HUES48 (cell line): Measurements from ENCODE around the gene NUP93.

ENCODE experiments used
- H3K27ac ChIP-seq: one replicate; pipeline ENCODE4 v1.7.0; 2013; ENCODE audit warnings: low read depth, low read length, inconsistent platforms
- H3K27me3 ChIP-seq: 2 replicates; pipeline ENCODE4 v1.6.1; 2013; ENCODE audit warnings: mild to moderate bottlenecking, low read length; ENCODE audit not compliant: control insufficient read depth, insufficient read depth
- H3K36me3 ChIP-seq: 2 replicates; pipeline ENCODE4 v1.6.1; 2013; ENCODE audit warnings: low read length; ENCODE audit not compliant: control insufficient read depth, insufficient read depth
- H3K4me1 ChIP-seq: 2 replicates; pipeline ENCODE4 v1.6.1; 2013; ENCODE audit warnings: mild to moderate bottlenecking, low read length; ENCODE audit not compliant: control insufficient read depth, insufficient read depth
- H3K4me3 ChIP-seq: 2 replicates; pipeline ENCODE4 v1.5.1; 2013; ENCODE audit warnings: mild to moderate bottlenecking, low read depth, low read length
- H3K9ac ChIP-seq: 2 replicates; pipeline ENCODE4 v1.6.1; 2013; ENCODE audit warnings: mild to moderate bottlenecking, low read depth, low read length, moderate library complexity
- H3K9me3 ChIP-seq: 2 replicates; pipeline ENCODE4 v1.6.1; 2013; ENCODE audit warnings: low read length; ENCODE audit not compliant: control insufficient read depth, insufficient read depth

NUP93 gene

DNA sequence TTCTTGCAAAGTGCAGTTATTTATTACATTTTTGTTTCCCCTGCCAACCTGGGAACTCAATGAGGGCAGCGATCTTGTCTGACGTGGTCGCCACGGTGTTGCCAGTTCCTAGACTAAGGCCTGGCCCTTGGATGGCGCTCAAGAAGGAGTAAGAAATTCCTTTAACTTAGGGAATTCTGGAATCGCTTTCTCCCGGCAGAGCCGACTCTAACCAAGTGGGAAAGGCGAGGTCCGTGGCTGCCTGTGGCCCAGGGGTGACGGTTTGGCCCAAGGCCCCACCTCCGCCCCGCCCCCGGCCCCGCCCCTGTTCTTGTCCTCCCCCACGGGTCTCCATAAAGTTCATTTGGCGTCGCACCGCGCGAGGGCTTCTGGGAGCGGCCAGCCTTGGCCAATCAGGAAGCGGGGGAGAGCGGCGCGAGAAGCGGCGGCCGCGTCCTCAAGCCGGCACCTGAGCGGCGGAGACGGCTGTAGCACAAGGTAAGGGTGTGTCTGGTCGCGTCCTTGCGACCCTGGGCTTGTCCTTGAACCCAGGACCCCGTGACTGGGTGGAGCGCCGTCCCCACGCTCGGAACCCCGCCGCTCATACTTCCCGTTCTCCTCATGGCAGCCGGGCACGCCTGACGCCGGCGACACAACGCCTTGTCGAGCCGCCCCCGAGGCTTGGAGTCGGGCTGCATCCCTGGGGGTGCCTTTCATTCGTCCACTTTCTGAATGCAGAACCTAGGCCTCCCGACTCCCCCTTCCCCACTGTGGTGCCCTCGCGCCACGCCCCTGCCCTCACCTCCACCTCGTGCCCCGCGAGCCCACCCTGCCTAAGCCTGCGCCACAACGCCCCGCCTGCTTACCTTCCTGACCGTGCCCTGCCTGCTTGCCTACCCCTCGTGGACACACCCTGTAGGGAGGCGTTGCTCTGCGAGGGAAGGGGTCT is at the start of gene NUP93:
Gene NUP93, plus strand, starts transcription at position 395 of the 928 bp plus-strand sequence. CDS start 18,119 bp downstream, outside the sequence.
- Histone ChIP-seq H3K27ac (peak within 1 kb of the TSS; percentile 75), H3K4me3 (peak within 1 kb of the TSS; percentile 91), H3K36me3 (no peaks in the 10 kb centered on the region; the same call in 1 of the 2 replicates), H3K9me3 (no peaks in the 10 kb centered on the region), H3K9ac (peak within 1 kb of the TSS; percentile 89), H3K27me3 (no peaks in the 10 kb centered on the region), H3K4me1 (peaks cover 6% of the 10 kb centered on the region)

GRCh38 chr16:56681939-56682702 is 47.8 kb upstream of the NUP93 start, which contains the start of gene MT1X:
MT1X (plus strand) TSS chr16:56682470; CDS start chr16:56682541, 71 bp downstream.
- Histone ChIP-seq H3K4me1 (peaks cover 15% of the 10 kb centered on the region), H3K27me3 (peaks cover 62% of the 10 kb centered on the region), H3K36me3 (no peaks in the 10 kb centered on the region), H3K9ac (peak within 1 kb of the TSS; percentile 43), H3K4me3 (peak within 1 kb of the TSS; percentile 81), H3K9me3 (no peaks in the 10 kb centered on the region), H3K27ac (peak within 1 kb of the TSS; percentile 46)

- peaks cover 15% of the 10 kb centered on the region for H3K4me1 ChIP-seq
- H3K27ac ChIP-seq: no peak overlapping the region
- peaks cover 55% of the 10 kb centered on the region for H3K27me3 ChIP-seq
- H3K4me3 ChIP-seq: peak overlapping the region; percentile 81
- no peaks in the 10 kb centered on the region for H3K9me3 ChIP-seq
- peak overlapping the region; percentile 43 for H3K9ac ChIP-seq
- no peaks in the 10 kb centered on the region for H3K36me3 ChIP-seq
Measured at GRCh38 chr16:56682703-56683397, 47.1 kb upstream of the NUP93 start.

- Histone ChIP-seq H3K36me3 (no peaks in the 10 kb centered on the region), H3K27me3 (peaks cover 52% of the 10 kb centered on the region), H3K4me3 (peak overlapping the region; percentile 81), H3K4me1 (peaks cover 15% of the 10 kb centered on the region), H3K9me3 (no peaks in the 10 kb centered on the region), H3K27ac (no peak overlapping the region), H3K9ac (no peak overlapping the region)
Measured at GRCh38 chr16:56683424-56684172, 46.3 kb upstream of the NUP93 start.

GRCh38 chr16:56684256-56684925 is 45.5 kb upstream of the NUP93 start:
- Histone ChIP-seq H3K4me3 (no peak overlapping the region), H3K36me3 (no peaks in the 10 kb centered on the region), H3K27ac (no peak overlapping the region), H3K9me3 (no peaks in the 10 kb centered on the region), H3K4me1 (peaks cover 15% of the 10 kb centered on the region), H3K27me3 (peaks cover 45% of the 10 kb centered on the region), H3K9ac (no peak overlapping the region)

DNA sequence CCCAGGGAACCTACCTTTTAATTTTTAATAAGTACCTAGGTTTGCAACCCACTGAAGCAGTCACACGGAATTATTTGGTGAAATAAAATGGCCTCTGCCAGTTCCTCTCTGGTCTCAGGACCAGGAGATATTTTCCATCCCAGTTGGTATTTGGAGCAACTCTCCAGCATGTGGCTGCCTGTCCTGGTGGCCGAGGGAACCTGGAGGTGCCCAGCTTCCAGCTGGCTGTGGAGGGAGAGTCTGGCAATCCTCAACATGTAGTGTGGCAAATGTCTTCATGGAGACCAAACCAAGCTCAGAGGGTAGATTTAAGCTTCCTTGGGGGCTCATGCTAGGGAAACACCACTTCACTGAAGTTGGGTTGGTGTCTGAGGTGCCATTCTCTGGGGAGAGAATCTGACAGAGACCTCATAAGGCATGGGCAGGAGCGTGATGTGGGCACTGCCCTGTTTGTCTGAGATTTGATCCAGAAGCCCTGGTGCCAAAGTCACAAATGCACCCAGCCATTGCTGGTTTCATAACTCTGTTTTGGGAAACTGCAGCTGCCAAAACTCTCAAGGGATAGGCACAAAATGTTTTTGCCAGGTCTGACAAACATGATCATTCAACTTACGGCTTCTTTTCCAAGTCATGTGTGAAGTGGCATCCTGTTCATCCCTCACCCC is 44.9 kb upstream of the NUP93 start:
- H3K4me3 ChIP-seq: no peak overlapping the region
- H3K9me3 ChIP-seq: no peaks in the 10 kb centered on the region
- H3K27me3 ChIP-seq: peaks cover 38% of the 10 kb centered on the region
- H3K9ac ChIP-seq: no peak overlapping the region
- H3K36me3 ChIP-seq: no peaks in the 10 kb centered on the region
- H3K27ac ChIP-seq: no peak overlapping the region
- H3K4me1 ChIP-seq: peaks cover 15% of the 10 kb centered on the region

- no peaks in the 10 kb centered on the region for H3K9me3 ChIP-seq
- no peak overlapping the region for H3K4me3 ChIP-seq
- H3K9ac ChIP-seq: no peak overlapping the region
- no peaks in the 10 kb centered on the region for H3K36me3 ChIP-seq
- H3K27ac ChIP-seq: no peak overlapping the region
- H3K4me1 ChIP-seq: peaks cover 12% of the 10 kb centered on the region
- peaks cover 21% of the 10 kb centered on the region for H3K27me3 ChIP-seq
Measured at GRCh38 chr16:56686758-56687157, 43.2 kb upstream of the NUP93 start.

DNA sequence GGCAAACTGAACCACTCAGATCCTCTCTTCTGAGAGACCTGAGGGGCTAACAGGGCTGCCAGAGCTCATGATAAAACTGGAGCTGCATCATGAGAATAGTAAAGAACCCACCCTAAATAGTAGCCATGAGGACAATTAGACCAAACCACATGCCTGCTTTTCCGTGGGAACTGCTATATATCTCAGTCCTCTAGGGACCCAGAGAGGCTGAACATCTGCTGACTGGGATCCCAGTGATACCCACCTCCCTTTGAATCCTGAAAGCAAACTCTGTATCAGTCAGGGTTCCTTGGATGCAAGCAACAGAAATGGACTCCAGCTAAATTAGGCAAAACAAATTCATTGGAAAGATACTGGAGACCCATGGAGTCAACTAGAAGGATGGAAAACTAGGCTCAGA is 41.2 kb upstream of the NUP93 start:
- no peak overlapping the region for H3K27ac ChIP-seq
- H3K36me3 ChIP-seq: no peaks in the 10 kb centered on the region
- peaks cover 1% of the 10 kb centered on the region for H3K27me3 ChIP-seq
- no peak overlapping the region for H3K4me3 ChIP-seq
- no peak overlapping the region for H3K9ac ChIP-seq
- H3K9me3 ChIP-seq: no peaks in the 10 kb centered on the region
- no peaks in the 10 kb centered on the region for H3K4me1 ChIP-seq

DNA sequence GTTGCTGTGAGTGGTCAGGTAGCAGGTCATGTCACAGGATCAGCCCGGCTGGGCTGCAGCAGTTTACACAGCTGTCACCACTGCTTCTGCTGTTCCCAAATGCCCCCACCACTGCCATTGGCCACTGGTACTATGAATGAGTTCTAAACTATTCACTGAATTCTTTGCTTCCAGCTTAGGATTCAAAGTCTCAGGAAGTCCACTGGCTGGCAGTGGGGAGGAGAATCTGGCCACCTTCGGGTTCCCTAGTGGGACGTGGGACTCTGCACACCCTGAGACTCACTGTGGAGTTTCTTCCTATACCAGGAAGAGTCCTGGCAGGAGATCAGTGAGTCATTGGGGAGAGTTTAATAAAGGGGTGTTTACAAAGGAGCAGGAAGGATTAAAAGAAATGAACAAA is 40.8 kb upstream of the NUP93 start:
- no peak overlapping the region for H3K9ac ChIP-seq
- H3K9me3 ChIP-seq: no peaks in the 10 kb centered on the region
- H3K27ac ChIP-seq: no peak overlapping the region
- no peaks in the 10 kb centered on the region for H3K4me1 ChIP-seq
- no peaks in the 10 kb centered on the region; the same call in 1 of the 2 replicates for H3K27me3 ChIP-seq
- H3K36me3 ChIP-seq: no peaks in the 10 kb centered on the region
- no peak overlapping the region for H3K4me3 ChIP-seq
